GM12874 (cell line): ENCODE results near the gene MROH2A.

Source experiments
- TF ChIP-seq, protein P1 (sequence below): IDR thresholded peaks from 2 replicates; pipeline ENCODE4 v1.5.1; 2011; ENCODE audit warnings: low read depth, mild to moderate bottlenecking, control low read depth, low read length, moderate library complexity; ENCODE audit not compliant: insufficient read depth

MROH2A gene

DNA sequence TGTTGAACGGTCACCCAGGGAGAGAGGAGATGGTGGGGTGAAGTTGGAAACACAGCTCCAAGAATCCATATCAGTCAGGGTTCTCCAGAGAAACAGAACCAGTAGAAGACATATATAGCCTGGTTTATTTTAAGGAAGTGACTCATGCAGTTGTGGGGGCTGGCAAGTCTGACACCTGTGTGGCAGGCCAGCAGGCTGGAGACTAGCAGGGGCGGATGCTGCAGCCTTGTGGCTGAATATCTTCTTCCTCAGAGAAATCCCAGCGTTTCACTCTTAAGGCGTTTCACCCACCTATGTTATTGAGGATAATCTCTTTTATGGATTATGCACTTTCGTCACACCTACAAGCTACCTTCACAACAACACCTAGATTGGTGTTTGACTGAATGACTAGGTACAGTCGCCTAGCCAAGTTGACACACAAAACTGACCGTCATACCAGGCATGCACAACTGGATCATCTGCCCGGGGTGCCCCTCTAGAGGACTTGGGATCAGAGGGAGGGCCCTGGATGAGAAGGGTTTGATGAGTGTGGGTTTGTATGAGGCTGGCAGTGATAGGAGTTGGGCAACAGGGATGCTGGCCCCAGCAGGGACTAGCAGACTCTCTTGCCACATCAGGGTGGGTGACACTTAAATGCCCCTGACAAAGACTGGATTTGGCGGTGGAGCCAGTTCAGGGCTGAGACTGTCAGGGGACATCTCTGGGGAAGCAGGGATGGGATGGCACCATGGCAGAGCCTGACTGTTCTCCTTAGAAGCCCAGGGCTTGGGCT is 23.4 kb downstream of the MROH2A start:
- TF ChIP-seq, protein P1, sequence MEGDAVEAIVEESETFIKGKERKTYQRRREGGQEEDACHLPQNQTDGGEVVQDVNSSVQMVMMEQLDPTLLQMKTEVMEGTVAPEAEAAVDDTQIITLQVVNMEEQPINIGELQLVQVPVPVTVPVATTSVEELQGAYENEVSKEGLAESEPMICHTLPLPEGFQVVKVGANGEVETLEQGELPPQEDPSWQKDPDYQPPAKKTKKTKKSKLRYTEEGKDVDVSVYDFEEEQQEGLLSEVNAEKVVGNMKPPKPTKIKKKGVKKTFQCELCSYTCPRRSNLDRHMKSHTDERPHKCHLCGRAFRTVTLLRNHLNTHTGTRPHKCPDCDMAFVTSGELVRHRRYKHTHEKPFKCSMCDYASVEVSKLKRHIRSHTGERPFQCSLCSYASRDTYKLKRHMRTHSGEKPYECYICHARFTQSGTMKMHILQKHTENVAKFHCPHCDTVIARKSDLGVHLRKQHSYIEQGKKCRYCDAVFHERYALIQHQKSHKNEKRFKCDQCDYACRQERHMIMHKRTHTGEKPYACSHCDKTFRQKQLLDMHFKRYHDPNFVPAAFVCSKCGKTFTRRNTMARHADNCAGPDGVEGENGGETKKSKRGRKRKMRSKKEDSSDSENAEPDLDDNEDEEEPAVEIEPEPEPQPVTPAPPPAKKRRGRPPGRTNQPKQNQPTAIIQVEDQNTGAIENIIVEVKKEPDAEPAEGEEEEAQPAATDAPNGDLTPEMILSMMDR, result no peak

DNA sequence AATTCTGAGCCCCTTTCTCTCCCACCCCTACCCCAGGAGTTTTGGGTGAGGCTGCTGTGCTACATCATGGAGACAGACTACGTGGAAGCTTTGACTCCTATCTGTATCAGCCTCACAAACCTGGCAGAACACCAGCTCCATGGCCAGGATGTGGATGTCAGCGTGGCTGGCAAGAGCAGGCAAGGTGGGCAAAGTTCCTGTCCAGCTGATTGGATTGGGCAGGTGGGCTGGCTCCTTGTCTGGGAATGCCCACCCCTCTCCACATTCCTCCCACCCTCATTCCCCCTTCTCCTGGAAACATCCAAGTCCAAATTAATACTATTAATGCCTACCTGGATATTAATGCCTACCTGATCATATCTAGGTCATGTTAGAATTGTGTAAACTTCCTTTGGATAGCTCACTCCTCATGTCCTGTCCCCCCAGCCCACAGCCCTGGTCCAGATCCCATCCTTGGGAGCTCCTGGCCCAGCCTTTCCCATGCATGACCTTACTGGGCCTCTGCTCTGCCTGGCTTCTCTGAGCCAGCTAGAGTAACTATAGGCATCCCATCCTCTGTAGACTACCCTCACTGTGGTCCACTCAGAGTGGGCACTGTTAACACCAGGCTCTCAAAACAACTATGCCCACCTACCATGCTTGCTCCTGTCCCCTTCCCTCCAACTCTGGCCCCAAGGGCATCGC is 24.1 kb downstream of the MROH2A start:
- TF ChIP-seq, protein P1, result no peak

DNA sequence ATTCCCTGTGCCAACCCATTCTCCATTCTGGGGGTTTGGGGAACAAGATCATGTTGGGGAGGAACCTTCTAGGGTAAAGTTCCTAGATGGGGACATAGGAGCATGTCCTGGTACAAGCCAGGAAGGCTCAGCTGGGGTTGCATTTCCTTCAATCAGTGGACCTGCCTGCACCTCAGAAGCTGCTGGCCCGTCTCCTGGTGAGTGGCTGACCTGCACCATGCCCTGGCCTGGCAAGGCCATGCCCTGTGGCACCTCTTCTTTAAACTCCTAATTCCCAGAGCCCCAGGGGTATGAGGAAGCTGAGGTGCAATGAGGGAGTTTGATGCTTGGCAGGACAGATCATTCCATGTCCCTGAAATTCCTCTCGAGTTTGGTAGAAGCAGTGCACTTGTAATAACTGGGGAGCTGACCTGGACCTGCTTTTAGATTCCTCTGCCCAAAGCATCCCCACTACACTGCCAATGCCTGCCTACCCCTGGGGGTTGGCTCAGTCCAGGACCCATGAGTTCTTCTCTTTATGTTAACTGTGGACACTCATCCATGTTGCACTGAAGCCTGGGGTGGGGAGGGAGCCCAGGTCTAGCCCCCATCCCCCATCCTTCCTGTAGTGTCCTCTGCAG is 25.3 kb downstream of the MROH2A start:
- TF ChIP-seq, protein P1, result no peak

DNA sequence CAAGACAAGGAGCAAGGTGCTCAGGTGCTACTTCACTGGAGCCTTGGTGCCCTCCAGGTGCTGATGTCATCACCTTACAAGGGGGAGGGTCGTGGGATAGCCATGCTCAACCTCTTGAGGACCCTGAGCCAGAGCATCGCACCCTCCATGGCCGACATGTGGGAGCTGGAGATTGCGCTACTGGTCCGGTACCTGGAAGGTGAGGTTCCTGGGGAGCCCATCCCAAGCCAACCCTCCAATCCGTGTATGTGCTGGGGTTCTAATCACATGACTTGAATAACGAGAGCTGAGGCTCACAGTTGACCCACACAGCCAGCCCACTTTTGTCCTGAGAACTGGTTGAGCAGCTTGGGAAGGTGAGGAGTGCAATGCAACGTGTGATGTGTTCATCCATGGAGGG is 25.9 kb downstream of the MROH2A start:
- TF ChIP-seq, protein P1, result no peak

DNA sequence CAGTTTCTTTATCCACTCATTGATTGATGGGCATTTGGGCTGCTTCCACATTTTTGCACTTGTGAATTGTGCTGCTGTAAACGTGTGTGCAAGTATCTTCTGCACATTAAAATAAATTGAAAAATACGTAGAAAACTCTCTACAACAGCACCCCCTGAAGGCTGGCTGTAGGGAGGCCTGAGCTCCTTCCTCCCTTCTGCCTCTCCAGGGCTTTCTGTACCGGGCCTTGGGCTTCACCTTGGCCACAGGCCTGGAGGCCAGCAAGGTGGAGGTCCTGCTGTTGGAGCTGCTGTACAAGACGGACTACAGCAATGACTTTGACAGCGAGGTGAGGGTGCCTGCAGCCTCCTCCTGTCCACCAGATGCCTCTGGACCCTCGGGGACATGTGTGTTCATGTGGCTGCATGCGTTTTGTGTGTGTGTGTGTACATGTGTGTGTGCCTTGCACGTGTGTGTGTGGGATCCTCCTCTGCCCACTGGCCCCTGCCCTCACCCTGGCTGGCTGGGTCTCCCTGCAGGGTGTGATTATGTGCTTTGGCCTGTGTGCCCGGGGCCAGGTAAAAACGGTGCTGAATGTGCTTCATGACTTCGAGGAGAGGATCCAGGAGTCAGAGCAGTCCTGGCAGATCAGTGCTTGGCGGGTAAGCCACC is 29.2 kb downstream of the MROH2A start:
- TF ChIP-seq, protein P1, result no peak

DNA sequence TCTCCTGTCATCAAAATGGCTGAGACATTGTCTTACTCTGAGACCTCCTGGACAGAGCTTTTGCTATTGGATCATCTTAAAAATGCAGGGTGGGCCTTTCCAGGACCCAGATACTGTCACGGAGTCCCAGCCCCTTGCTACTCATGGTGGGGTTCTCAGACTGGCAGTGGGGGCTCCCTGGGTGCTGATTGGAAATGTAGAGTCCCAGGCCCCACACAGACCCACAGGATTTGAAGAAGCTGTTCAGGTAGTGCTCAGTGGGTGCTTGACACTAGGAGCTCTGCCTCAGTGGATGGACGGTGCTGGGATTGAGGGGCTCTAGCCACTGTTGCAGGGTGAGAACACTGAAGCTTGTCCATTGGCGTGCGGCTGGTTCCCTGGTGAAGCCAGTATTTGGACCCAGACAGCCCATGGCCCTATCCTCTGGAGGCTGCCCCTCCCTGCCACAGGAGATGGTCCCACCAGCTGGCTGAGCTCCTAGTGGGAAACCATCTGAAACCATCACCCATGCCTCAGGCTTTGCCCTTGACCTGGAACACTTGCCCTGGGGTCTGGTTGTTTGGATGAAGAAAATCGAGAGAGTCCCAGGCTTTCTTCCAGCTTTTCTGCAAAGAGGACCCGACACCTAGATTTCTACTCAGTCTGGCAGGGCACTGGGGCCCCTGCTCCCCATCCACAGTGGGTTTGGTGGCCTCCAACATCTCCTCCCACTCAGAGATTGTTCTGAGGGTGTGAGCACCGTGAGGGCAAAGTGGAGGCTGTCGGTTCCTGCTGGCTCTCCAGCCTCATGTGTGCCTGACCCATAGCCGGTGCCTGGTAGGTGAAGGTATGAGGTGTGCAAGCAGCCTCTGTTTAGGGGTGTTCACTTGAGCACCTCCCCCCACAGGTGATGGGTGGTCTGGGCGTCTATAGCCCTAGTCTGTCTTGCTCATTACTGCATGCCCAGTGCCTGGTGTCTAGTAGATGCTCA is 30.1 kb downstream of the MROH2A start:
- TF ChIP-seq, protein P1, result no peak
